ENCODE results near the gene HIBADH. TPM values are rescaled to one million over a fixed set of nuclear protein-coding genes. Genes with fewer than 3 reads are reported as not detected.
"Not testable (repeated sequence)": the region's sequence is repeated elsewhere in the genome, so short reads cannot be mapped to it uniquely, and the experiment has no call there.

The HIBADH gene
- polyA plus RNA-seq, 1 donor, result 25.1 TPM

GRCh38 chr7:27678617-27679260, 16.1 kb upstream of the HIBADH start:
- DNase-seq, result no peak

GRCh38 chr7:27677912-27678612, 15.4 kb upstream of the HIBADH start:
- DNase-seq, result no peak

GRCh38 chr7:27674126-27674525, 11.4 kb upstream of the HIBADH start:
- DNase-seq, result not testable (repeated sequence)

- no peak for DNase-seq
Observed at GRCh38 chr7:27671675-27672074, 9.0 kb upstream of the HIBADH start.

- DNase-seq, result no peak
Observed at GRCh38 chr7:27670676-27671075, 8.0 kb upstream of the HIBADH start.

GRCh38 chr7:27670177-27670576, 7.5 kb upstream of the HIBADH start:
- no peak for DNase-seq

- DNase-seq, result no peak
Observed at GRCh38 chr7:27665531-27665930, 2.8 kb upstream of the HIBADH start.

GRCh38 chr7:27663989-27664331, 1.3 kb upstream of the HIBADH start:
- no peak for DNase-seq

GRCh38 chr7:27661811-27662489, 733 bp downstream of the HIBADH start:
- DNase-seq, result no peak

- no peak for DNase-seq
Observed at GRCh38 chr7:27656724-27657123, 6.0 kb downstream of the HIBADH start.

GRCh38 chr7:27655184-27655583, 7.5 kb downstream of the HIBADH start:
- no peak for DNase-seq

- no peak for DNase-seq
Observed at GRCh38 chr7:27652518-27652917, 10.2 kb downstream of the HIBADH start.

GRCh38 chr7:27651702-27652101, 11.0 kb downstream of the HIBADH start:
- DNase-seq, result no peak

- DNase-seq, result no peak
Observed at GRCh38 chr7:27650283-27650682, 12.4 kb downstream of the HIBADH start.

GRCh38 chr7:27647489-27647888, 15.2 kb downstream of the HIBADH start:
- DNase-seq, result no peak

GRCh38 chr7:27647046-27647445, 15.6 kb downstream of the HIBADH start:
- DNase-seq, result no peak

GRCh38 chr7:27642271-27642670, 20.4 kb downstream of the HIBADH start:
- no peak for DNase-seq

- no peak for DNase-seq
Observed at GRCh38 chr7:27641581-27642230, 21.0 kb downstream of the HIBADH start.

GRCh38 chr7:27640884-27641574, 21.7 kb downstream of the HIBADH start:
- DNase-seq, result peak; percentile 26

GRCh38 chr7:27639851-27640250, 22.8 kb downstream of the HIBADH start:
- no peak for DNase-seq

GRCh38 chr7:27639048-27639447, 23.6 kb downstream of the HIBADH start:
- not testable (repeated sequence) for DNase-seq

GRCh38 chr7:27636326-27637006, 26.2 kb downstream of the HIBADH start:
- DNase-seq, result peak; percentile 36

Measured in hindlimb muscle (tissue), 1 donor.